Measurements from ENCODE around the gene SYT17. TPM values are rescaled to one million over a fixed set of nuclear protein-coding genes. Genes with fewer than 3 reads are reported as not detected.

Gene SYT17
- total and polyA plus RNA-seq, 10 of the 15 experiments (the other 5 are each of a cell fraction or from before 2014, with no cell fraction given), result 3.7 to 12.3 (median 5.0) TPM

DNA sequence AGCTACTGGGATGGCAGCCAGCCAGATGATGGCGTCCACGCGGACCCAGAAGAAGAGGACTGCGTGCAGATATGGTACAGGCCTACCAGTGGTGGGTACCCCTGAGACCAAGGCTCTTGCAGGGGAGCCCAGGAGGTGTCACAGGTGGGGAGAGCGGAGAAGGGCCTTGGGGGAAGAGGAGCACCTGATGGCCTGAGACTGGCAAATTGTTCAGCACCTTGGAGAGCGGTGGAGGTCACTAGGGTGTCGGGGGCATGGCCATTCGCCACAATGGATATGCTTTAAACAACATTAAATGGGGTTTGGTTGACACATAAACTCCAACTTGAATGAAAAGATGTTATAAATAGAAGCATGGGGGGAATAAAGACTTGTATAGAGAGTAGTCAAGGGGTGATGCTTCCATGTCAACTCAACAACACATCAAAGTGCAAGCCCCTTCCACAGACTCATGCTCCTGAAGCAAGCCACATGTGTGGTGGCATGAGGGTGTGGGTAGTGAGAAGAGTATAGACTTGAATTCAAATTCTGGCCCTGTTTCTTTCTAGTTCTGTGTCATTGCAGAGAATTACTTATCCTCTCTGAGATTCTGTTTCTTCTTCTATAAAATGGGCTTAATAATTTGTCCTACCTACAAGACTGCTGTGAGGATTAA lies 139.7 kb downstream of the SYT17 start:
- no peaks in the 10 kb centered on the region for H3K9me3 ChIP-seq (replicated peaks; ENCODE audit: control insufficient read depth, insufficient read depth, low read length)
- H3K79me2 ChIP-seq (ENCODE audit: control insufficient read depth, insufficient read depth, low read length), result no peaks in the 10 kb centered on the region
- no peaks in the 10 kb centered on the region for H4K20me1 ChIP-seq (ENCODE audit: control insufficient read depth, insufficient read depth)
- no peak overlapping the region for H3K9ac ChIP-seq (ENCODE audit: control insufficient read depth, insufficient read depth, low read length)
- ATAC-seq (no peak), DNase-seq (ENCODE audit: low read depth, low spot score) (no peak), FAIRE-seq (no peak)
- no peaks in the 10 kb centered on the region for H3K4me1 ChIP-seq (ENCODE audit: control insufficient read depth, insufficient read depth, low read length)
- RAD21 ChIA-PET (ENCODE audit: unreplicated experiment), result no interaction called here
- H3K36me3 ChIP-seq (ENCODE audit: control insufficient read depth in 2 of 2, insufficient read depth in 2 of 2, low read length in 1 of 2), result no peaks in the 10 kb centered on the region
- TF ChIP-seq STAT3 (IDR thresholded peaks at IDR 0.05; ENCODE audit: low read depth, low read length) (no peak), BCL11A (IDR thresholded peaks at IDR 0.05; ENCODE audit: low read depth, low read length) (no peak), NR2F1 (conservative IDR thresholded peaks at IDR 0.05) (peak; percentile 66), NFXL1 (IDR thresholded peaks at IDR 0.05; ENCODE audit: borderline replicate concordance) (no peak), JUND (IDR thresholded peaks at IDR 0.05; ENCODE audit: low read depth, low read length) (no peak)
- TF ChIP-seq, protein P1, sequence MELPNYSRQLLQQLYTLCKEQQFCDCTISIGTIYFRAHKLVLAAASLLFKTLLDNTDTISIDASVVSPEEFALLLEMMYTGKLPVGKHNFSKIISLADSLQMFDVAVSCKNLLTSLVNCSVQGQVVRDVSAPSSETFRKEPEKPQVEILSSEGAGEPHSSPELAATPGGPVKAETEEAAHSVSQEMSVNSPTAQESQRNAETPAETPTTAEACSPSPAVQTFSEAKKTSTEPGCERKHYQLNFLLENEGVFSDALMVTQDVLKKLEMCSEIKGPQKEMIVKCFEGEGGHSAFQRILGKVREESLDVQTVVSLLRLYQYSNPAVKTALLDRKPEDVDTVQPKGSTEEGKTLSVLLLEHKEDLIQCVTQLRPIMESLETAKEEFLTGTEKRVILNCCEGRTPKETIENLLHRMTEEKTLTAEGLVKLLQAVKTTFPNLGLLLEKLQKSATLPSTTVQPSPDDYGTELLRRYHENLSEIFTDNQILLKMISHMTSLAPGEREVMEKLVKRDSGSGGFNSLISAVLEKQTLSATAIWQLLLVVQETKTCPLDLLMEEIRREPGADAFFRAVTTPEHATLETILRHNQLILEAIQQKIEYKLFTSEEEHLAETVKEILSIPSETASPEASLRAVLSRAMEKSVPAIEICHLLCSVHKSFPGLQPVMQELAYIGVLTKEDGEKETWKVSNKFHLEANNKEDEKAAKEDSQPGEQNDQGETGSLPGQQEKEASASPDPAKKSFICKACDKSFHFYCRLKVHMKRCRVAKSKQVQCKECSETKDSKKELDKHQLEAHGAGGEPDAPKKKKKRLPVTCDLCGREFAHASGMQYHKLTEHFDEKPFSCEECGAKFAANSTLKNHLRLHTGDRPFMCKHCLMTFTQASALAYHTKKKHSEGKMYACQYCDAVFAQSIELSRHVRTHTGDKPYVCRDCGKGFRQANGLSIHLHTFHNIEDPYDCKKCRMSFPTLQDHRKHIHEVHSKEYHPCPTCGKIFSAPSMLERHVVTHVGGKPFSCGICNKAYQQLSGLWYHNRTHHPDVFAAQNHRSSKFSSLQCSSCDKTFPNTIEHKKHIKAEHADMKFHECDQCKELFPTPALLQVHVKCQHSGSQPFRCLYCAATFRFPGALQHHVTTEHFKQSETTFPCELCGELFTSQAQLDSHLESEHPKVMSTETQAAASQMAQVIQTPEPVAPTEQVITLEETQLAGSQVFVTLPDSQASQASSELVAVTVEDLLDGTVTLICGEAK (IDR thresholded peaks at IDR 0.05; ENCODE audit: borderline replicate concordance), result no peak
- TF ChIP-seq, protein P2, sequence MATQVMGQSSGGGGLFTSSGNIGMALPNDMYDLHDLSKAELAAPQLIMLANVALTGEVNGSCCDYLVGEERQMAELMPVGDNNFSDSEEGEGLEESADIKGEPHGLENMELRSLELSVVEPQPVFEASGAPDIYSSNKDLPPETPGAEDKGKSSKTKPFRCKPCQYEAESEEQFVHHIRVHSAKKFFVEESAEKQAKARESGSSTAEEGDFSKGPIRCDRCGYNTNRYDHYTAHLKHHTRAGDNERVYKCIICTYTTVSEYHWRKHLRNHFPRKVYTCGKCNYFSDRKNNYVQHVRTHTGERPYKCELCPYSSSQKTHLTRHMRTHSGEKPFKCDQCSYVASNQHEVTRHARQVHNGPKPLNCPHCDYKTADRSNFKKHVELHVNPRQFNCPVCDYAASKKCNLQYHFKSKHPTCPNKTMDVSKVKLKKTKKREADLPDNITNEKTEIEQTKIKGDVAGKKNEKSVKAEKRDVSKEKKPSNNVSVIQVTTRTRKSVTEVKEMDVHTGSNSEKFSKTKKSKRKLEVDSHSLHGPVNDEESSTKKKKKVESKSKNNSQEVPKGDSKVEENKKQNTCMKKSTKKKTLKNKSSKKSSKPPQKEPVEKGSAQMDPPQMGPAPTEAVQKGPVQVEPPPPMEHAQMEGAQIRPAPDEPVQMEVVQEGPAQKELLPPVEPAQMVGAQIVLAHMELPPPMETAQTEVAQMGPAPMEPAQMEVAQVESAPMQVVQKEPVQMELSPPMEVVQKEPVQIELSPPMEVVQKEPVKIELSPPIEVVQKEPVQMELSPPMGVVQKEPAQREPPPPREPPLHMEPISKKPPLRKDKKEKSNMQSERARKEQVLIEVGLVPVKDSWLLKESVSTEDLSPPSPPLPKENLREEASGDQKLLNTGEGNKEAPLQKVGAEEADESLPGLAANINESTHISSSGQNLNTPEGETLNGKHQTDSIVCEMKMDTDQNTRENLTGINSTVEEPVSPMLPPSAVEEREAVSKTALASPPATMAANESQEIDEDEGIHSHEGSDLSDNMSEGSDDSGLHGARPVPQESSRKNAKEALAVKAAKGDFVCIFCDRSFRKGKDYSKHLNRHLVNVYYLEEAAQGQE (IDR thresholded peaks at IDR 0.05; ENCODE audit: low read depth, low read length), result peak; percentile 88
- TF ChIP-seq, protein P3, sequence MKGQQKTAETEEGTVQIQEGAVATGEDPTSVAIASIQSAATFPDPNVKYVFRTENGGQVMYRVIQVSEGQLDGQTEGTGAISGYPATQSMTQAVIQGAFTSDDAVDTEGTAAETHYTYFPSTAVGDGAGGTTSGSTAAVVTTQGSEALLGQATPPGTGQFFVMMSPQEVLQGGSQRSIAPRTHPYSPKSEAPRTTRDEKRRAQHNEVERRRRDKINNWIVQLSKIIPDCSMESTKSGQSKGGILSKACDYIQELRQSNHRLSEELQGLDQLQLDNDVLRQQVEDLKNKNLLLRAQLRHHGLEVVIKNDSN (IDR thresholded peaks at IDR 0.05; ENCODE audit: borderline replicate concordance, extremely low read length, insufficient read depth, low read depth, low read length), result no peak
- no peak overlapping the region for H3K4me3 ChIP-seq
- SMC1A ChIA-PET (ENCODE audit: uncharacterized antibody, unreplicated experiment), result no interaction called here
- intact Hi-C loops (cut with micrococcal nuclease; ENCODE audit: unreplicated experiment), result no loop called here
- 74% methylated on average over 8 of the region's 8 CpGs for WGBS (ENCODE audit: insufficient coverage, insufficient replicate concordance, low lambda C conversion rate, missing lambda C conversion rate)
- CTCF ChIA-PET, result no interaction called here
- no peak overlapping the region for H3K4me2 ChIP-seq (ENCODE audit: control insufficient read depth, insufficient read depth)
- POLR2A ChIA-PET, result no interaction called here
- BruUV-seq (replicated peaks), result no TSS peak
- no peak overlapping the region for H2AFZ ChIP-seq (ENCODE audit: control insufficient read depth, low read depth, low read length)
- in situ Hi-C loops (cut with MboI), result no loop called here
- no peak overlapping the region for H3K27ac ChIP-seq (ENCODE audit: control insufficient read depth, insufficient read depth)
- no peaks in the 10 kb centered on the region for H3K27me3 ChIP-seq (replicated peaks in 1 of 2; ENCODE audit: control insufficient read depth in 2 of 2, insufficient read depth in 2 of 2, low read length in 1 of 2)

Measured in GM12878 (cell line).